OCI-LY1 (cell line): ENCODE data around the gene SSC5D.

Experiments
- H2AFZ ChIP-seq: fragments of 200-600 bp; sonication (generic), shearing (Covaris generic); 2 replicates; pipeline ENCODE4 v1.6.0; 2014; ENCODE audit warnings: antibody characterized with exemption, mild to moderate bottlenecking, low read length
- H3F3A ChIP-seq: fragments of 200-600 bp; sonication (generic), shearing (Covaris generic); 2 replicates; pipeline ENCODE4 v1.6.0; 2014; ENCODE audit warnings: mild to moderate bottlenecking, antibody characterized with exemption, low read length, moderate library complexity; ENCODE audit not compliant: insufficient read depth
- H3K27ac ChIP-seq: fragments of 200-600 bp; sonication (generic); 2 replicates; pipeline ENCODE4 v1.5.1; 2014; ENCODE audit warnings: low read length, mixed run types, mild to moderate bottlenecking, low read depth; ENCODE audit not compliant: poor library complexity, severe bottlenecking
- H3K27me3 ChIP-seq: fragments of 200-600 bp; sonication (generic); 2 replicates; pipeline ENCODE4 v1.6.0; 2014; ENCODE audit warnings: antibody characterized with exemption, mild to moderate bottlenecking, low read length, moderate library complexity; ENCODE audit not compliant: insufficient read depth
- H3K36me3 ChIP-seq: fragments of 200-600 bp; sonication (generic); 2 replicates; pipeline ENCODE4 v1.6.1; 2014; ENCODE audit warnings: mild to moderate bottlenecking, antibody characterized with exemption, low read length, moderate library complexity, mixed read lengths; ENCODE audit not compliant: insufficient read depth
- H3K4me1 ChIP-seq: fragments of 200-600 bp; sonication (generic); 2 replicates; pipeline ENCODE4 v1.5.1; 2014; ENCODE audit warnings: mild to moderate bottlenecking, low read length, moderate library complexity; ENCODE audit not compliant: insufficient read depth, severe bottlenecking
- H3K4me2 ChIP-seq: fragments of 200-600 bp; sonication (generic), shearing (Covaris generic); 2 replicates; pipeline ENCODE4 v1.6.1; 2014; ENCODE audit warnings: low read length
- H3K4me3 ChIP-seq: fragments of 200-600 bp; sonication (generic); 2 replicates; pipeline ENCODE4 v1.5.1; 2014; ENCODE audit warnings: low read length, low read depth, mild to moderate bottlenecking, mixed read lengths; ENCODE audit not compliant: poor library complexity, severe bottlenecking
- H3K79me2 ChIP-seq: fragments of 200-600 bp; shearing (Covaris generic); 2 replicates; pipeline ENCODE4 v1.6.1; 2016; ENCODE audit warnings: mixed run types, low read length, mixed read lengths; ENCODE audit not compliant: insufficient read depth
- H3K9ac ChIP-seq: fragments of 200-600 bp; sonication (generic), shearing (Covaris generic); 2 replicates; pipeline ENCODE4 v1.6.1; 2014; ENCODE audit warnings: mild to moderate bottlenecking, low read length, mixed read lengths
- H3K9me2 ChIP-seq: fragments of 200-600 bp; sonication (generic), shearing (Covaris generic); 2 replicates; pipeline ENCODE4 v1.6.1; 2014; ENCODE audit warnings: low read depth, mild to moderate bottlenecking, low read length, mixed read lengths
- H3K9me3 ChIP-seq: fragments of 200-600 bp; shearing (Covaris generic); 2 replicates; pipeline ENCODE4 v1.6.1; 2014; ENCODE audit warnings: low read length, mixed read lengths
- H4K20me1 ChIP-seq: fragments of 200-600 bp; sonication (generic), shearing (Covaris generic); 2 replicates; pipeline ENCODE4 v1.6.0; 2016; ENCODE audit warnings: mild to moderate bottlenecking, low read length; ENCODE audit not compliant: insufficient read depth
- CTCF ChIP-seq: fragments of 200-600 bp; sonication (generic), shearing (Covaris generic); IDR thresholded peaks from 2 replicates; pipeline ENCODE4 v1.5.1; 2017; ENCODE audit warnings: mild to moderate bottlenecking, antibody characterized with exemption, low read length, moderate library complexity, mixed read lengths
- EZH2 ChIP-seq: fragments of 200-600 bp; sonication (generic), shearing (Covaris generic); IDR thresholded peaks from 2 replicates; pipeline ENCODE4 v1.8.0; 2017; ENCODE audit warnings: borderline replicate concordance, mixed run types, mild to moderate bottlenecking, antibody characterized with exemption, low read length, moderate library complexity, mixed read lengths

The SSC5D gene

GRCh38 chr19:55482967-55483705 is 5.1 kb upstream of the SSC5D start:
- Histone ChIP-seq H3K36me3 (no peaks in the 10 kb centered on the region; the same call in 1 of the 2 replicates), H3K27me3 (no peaks in the 10 kb centered on the region), H3K27ac (no peak overlapping the region), H3K4me3 (no peak overlapping the region), H3K9me3 (no peaks in the 10 kb centered on the region), H3K4me1 (peaks cover 20% of the 10 kb centered on the region), H3K79me2 (no peaks in the 10 kb centered on the region), H4K20me1 (no peaks in the 10 kb centered on the region), H3K9ac (no peak overlapping the region), H3F3A (no peaks in the 10 kb centered on the region), H3K9me2 (no peaks in the 10 kb centered on the region), H3K4me2 (no peak overlapping the region), H2AFZ (no peak overlapping the region)
- TF ChIP-seq EZH2 (no peak), CTCF (no peak)

- TF ChIP-seq CTCF (no peak), EZH2 (no peak)
- H2AFZ ChIP-seq, result no peak overlapping the region
- peak overlapping the region; percentile 81 for H3K4me2 ChIP-seq
- peak overlapping the region; percentile 71; the same call in 1 of the 2 replicates for H3K9ac ChIP-seq
- no peaks in the 10 kb centered on the region for H3K79me2 ChIP-seq
- H4K20me1 ChIP-seq, result no peaks in the 10 kb centered on the region
- H3K9me2 ChIP-seq, result no peaks in the 10 kb centered on the region
- H3K36me3 ChIP-seq, result no peaks in the 10 kb centered on the region; the same call in 1 of the 2 replicates
- H3K4me3 ChIP-seq, result peak overlapping the region; percentile 66
- H3K27me3 ChIP-seq, result no peaks in the 10 kb centered on the region
- no peak overlapping the region for H3K27ac ChIP-seq
- peaks cover 18% of the 10 kb centered on the region for H3K4me1 ChIP-seq
- no peaks in the 10 kb centered on the region for H3K9me3 ChIP-seq
- no peaks in the 10 kb centered on the region for H3F3A ChIP-seq
Measured at GRCh38 chr19:55483706-55484592, 4.3 kb upstream of the SSC5D start.

- no peaks in the 10 kb centered on the region for H3K27me3 ChIP-seq
- H4K20me1 ChIP-seq, result no peaks in the 10 kb centered on the region
- H2AFZ ChIP-seq, result no peak within 1 kb of the TSS
- no peaks in the 10 kb centered on the region for H3K9me2 ChIP-seq
- TF ChIP-seq CTCF, result no peak
- no peak for TF ChIP-seq EZH2
- no peaks in the 10 kb centered on the region for H3K9me3 ChIP-seq
- no peaks in the 10 kb centered on the region; the same call in 1 of the 2 replicates for H3K36me3 ChIP-seq
- peak within 1 kb of the TSS; percentile 66 for H3K4me3 ChIP-seq
- no peaks in the 10 kb centered on the region for H3F3A ChIP-seq
- peak within 1 kb of the TSS; percentile 81 for H3K4me2 ChIP-seq
- H3K4me1 ChIP-seq, result peaks cover 18% of the 10 kb centered on the region
- H3K27ac ChIP-seq, result no peak within 1 kb of the TSS
- peak within 1 kb of the TSS; percentile 71 for H3K9ac ChIP-seq
- no peaks in the 10 kb centered on the region for H3K79me2 ChIP-seq
Measured at GRCh38 chr19:55484593-55485438, 3.4 kb upstream of the SSC5D start, which contains the start of gene NAT14. TSS of gene NAT14 (plus strand) at chr19:55485188. CDS start at chr19:55485709, 521 bp downstream.
